ENCODE results near the gene SCNM1. TPM values are rescaled to one million over a fixed set of nuclear protein-coding genes. Genes with fewer than 3 reads are reported as not detected.

The SCNM1 gene
- total RNA-seq, 4 donors from 2014 or later: 24.1 to 38.8 (median 27.3) TPM

GRCh38 chr1:151156515-151156819 lies 9.5 kb upstream of the SCNM1 start, which contains the start of gene TNFAIP8L2:
TSS of gene TNFAIP8L2 (plus strand) at chr1:151156649. CDS start at chr1:151158698, 2,049 bp downstream.
- H3K4me3 ChIP-seq (ENCODE audit: low read depth, poor library complexity, severe bottlenecking): no peak within 1 kb of the TSS
- DNase-seq (ENCODE audit: low spot score in 2 of 2): peak in 1 of 2 donors; percentile 61
- 50 to 53% methylated on average over 4 of the region's 4 CpGs for WGBS, 2 donors
- intact Hi-C loops (cut with DNase I; ENCODE audit: low total_unique reads): loop anchor here (5.0 to 10.0 kb wide), 2 partner anchors 52 to 134 kb away; no protein-coding TSS in a partner anchor
- TF ChIP-seq CTCF (IDR thresholded peaks at IDR 0.05) (no peak), POLR2A (IDR thresholded peaks at IDR 0.05) (no peak)

GRCh38 chr1:151157067-151157531 lies 8.8 kb upstream of the SCNM1 start:
- TF ChIP-seq CTCF (IDR thresholded peaks at IDR 0.05): no peak
- TF ChIP-seq POLR2A (IDR thresholded peaks at IDR 0.05): no peak
- WGBS, 2 donors: 80 to 82% methylated on average over 6 of the region's 6 CpGs
- H3K4me3 ChIP-seq (ENCODE audit: low read depth, poor library complexity, severe bottlenecking): no peak overlapping the region
- intact Hi-C loops (cut with DNase I; ENCODE audit: low total_unique reads): loop anchor here (5.0 to 10.0 kb wide), 2 partner anchors 52 to 135 kb away; no protein-coding TSS in a partner anchor
- DNase-seq (ENCODE audit: low spot score in 2 of 2): no peak

- no peak for DNase-seq (ENCODE audit: low spot score in 2 of 2)
- no peak overlapping the region for H3K4me3 ChIP-seq (ENCODE audit: low read depth, poor library complexity, severe bottlenecking)
- intact Hi-C loops (cut with DNase I; ENCODE audit: low total_unique reads): loop anchor here (5.0 to 10.0 kb wide), 2 partner anchors 54 to 136 kb away; no protein-coding TSS in a partner anchor
- 67 to 83% methylated on average over 5 of the region's 5 CpGs for WGBS, 2 donors
- TF ChIP-seq POLR2A (IDR thresholded peaks at IDR 0.05): no peak
- no peak for TF ChIP-seq CTCF (IDR thresholded peaks at IDR 0.05)
Measured at GRCh38 chr1:151158326-151158725, 7.6 kb upstream of the SCNM1 start.

- H3K4me3 ChIP-seq (ENCODE audit: low read depth, poor library complexity, severe bottlenecking): no peak overlapping the region
- WGBS, 2 donors: 78 to 90% methylated on average over 15 to 22 of the region's 22 CpGs
- intact Hi-C loops (cut with DNase I; ENCODE audit: low total_unique reads): loop anchor here (5.0 to 10.0 kb wide), 2 partner anchors 54 to 136 kb away; no protein-coding TSS in a partner anchor
- DNase-seq (ENCODE audit: low spot score in 2 of 2): no peak
- TF ChIP-seq CTCF (IDR thresholded peaks at IDR 0.05): no peak
- TF ChIP-seq POLR2A (IDR thresholded peaks at IDR 0.05): no peak
Measured at GRCh38 chr1:151158751-151159251, 7.1 kb upstream of the SCNM1 start.

GRCh38 chr1:151159373-151159772 lies 6.6 kb upstream of the SCNM1 start:
- intact Hi-C loops (cut with DNase I; ENCODE audit: low total_unique reads): loop anchor here (5.0 to 10.0 kb wide), 2 partner anchors 55 to 137 kb away; no protein-coding TSS in a partner anchor
- DNase-seq (ENCODE audit: low spot score in 2 of 2): no peak
- H3K4me3 ChIP-seq (ENCODE audit: low read depth, poor library complexity, severe bottlenecking): no peak overlapping the region
- TF ChIP-seq POLR2A (IDR thresholded peaks at IDR 0.05) (no peak), CTCF (IDR thresholded peaks at IDR 0.05) (no peak)
